ENCODE measurements around the gene ODAD2. TPM values are rescaled to one million over a fixed set of nuclear protein-coding genes. Genes with fewer than 3 reads are reported as not detected.

ODAD2 gene
- total RNA-seq, 2 experiments from 2014 or later = not detected

DNA sequence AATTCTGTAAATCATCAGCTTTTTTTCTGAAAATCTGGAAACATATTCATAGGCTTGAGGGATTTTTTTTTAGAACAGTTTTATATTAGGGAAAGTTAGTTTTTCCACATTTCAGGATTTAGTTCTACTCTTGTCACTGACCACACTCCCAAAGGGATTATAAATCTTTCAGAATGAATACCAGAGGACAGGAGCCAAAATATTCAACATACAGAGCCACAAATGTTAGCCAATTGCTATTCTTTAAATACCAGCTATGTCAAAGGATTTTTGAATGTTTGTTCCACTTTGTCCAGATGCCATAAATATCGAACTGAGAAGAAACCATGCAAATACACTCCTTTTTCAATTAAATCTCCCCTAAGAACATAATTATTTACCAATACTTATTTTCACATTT is 50.7 kb downstream of the ODAD2 start:
- POLR2A ChIA-PET = no interaction called here
- intact Hi-C loops (cut with DNase I, micrococcal nuclease) = no loop called here
- DNase-seq (no peak), ATAC-seq (ENCODE audit: poor library complexity) (no peak)
- no peaks in the 10 kb centered on the region for H3K9me3 Mint-ChIP-seq
- peaks cover 13% of the 10 kb centered on the region for H3K27me3 Mint-ChIP-seq
- Histone ChIP-seq H3K27me3 (ENCODE audit: control insufficient read depth in 1 of 2, insufficient read depth in 2 of 2, low read length in 2 of 2) (no peaks in the 10 kb centered on the region), H3K27ac (ENCODE audit: low read depth in 1 of 2, low read length in 2 of 2) (no peak overlapping the region), H3K4me3 (ENCODE audit: low read length) (no peak overlapping the region), H3K36me3 (ENCODE audit: insufficient read depth, low read length) (no peaks in the 10 kb centered on the region), H3K9me3 (ENCODE audit: control insufficient read depth in 1 of 2, insufficient read depth in 1 of 2, low read length in 2 of 2) (no peaks in the 10 kb centered on the region), H3K4me1 (ENCODE audit: insufficient read depth, low read length) (no peaks in the 10 kb centered on the region)
- CTCF ChIA-PET = no interaction called here
- no peaks in the 10 kb centered on the region for H3K36me3 Mint-ChIP-seq (ENCODE audit: low read depth)
- no peak overlapping the region for H3K27ac Mint-ChIP-seq
- TF ChIP-seq, protein P1, sequence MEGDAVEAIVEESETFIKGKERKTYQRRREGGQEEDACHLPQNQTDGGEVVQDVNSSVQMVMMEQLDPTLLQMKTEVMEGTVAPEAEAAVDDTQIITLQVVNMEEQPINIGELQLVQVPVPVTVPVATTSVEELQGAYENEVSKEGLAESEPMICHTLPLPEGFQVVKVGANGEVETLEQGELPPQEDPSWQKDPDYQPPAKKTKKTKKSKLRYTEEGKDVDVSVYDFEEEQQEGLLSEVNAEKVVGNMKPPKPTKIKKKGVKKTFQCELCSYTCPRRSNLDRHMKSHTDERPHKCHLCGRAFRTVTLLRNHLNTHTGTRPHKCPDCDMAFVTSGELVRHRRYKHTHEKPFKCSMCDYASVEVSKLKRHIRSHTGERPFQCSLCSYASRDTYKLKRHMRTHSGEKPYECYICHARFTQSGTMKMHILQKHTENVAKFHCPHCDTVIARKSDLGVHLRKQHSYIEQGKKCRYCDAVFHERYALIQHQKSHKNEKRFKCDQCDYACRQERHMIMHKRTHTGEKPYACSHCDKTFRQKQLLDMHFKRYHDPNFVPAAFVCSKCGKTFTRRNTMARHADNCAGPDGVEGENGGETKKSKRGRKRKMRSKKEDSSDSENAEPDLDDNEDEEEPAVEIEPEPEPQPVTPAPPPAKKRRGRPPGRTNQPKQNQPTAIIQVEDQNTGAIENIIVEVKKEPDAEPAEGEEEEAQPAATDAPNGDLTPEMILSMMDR (IDR thresholded peaks at IDR 0.05) = no peak
- H3K4me3 Mint-ChIP-seq = no peak overlapping the region
- H3K4me1 Mint-ChIP-seq (ENCODE audit: low read depth) = no peaks in the 10 kb centered on the region

DNA sequence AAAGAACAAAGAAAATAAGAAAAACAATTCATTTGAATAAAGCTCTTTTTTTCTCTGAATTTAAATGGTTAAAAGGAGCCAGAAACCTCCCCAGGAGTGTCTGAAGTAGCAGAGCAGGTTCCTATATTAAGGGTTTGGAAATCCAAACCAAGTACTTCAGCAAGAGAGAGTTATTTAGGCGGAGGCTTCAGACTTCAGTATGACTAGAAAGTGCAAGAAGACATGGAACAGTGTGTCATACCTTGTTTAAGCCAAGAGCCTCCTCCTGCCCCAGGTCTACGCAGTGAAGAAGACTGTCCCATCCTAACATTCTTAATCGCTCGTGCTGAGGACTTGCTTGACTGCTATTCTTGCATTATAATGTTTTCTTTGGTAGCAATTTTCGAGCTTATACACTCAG is 51.3 kb downstream of the ODAD2 start:
- H3K9me3 Mint-ChIP-seq = no peaks in the 10 kb centered on the region
- H3K27me3 Mint-ChIP-seq = peaks cover 13% of the 10 kb centered on the region
- H3K4me3 Mint-ChIP-seq = no peak overlapping the region
- H3K36me3 ChIP-seq (ENCODE audit: insufficient read depth, low read length) = no peaks in the 10 kb centered on the region
- H3K4me3 ChIP-seq (ENCODE audit: low read length) = no peak overlapping the region
- H3K27ac ChIP-seq (ENCODE audit: low read depth in 1 of 2, low read length in 2 of 2) = no peak overlapping the region
- no peaks in the 10 kb centered on the region for H3K27me3 ChIP-seq (ENCODE audit: control insufficient read depth in 1 of 2, insufficient read depth in 2 of 2, low read length in 2 of 2)
- H3K36me3 Mint-ChIP-seq (ENCODE audit: low read depth) = no peaks in the 10 kb centered on the region
- ATAC-seq (ENCODE audit: poor library complexity) (no peak), DNase-seq (no peak)
- H3K4me1 ChIP-seq (ENCODE audit: insufficient read depth, low read length) = no peaks in the 10 kb centered on the region
- H3K27ac Mint-ChIP-seq = no peak overlapping the region
- TF ChIP-seq, protein P1 (IDR thresholded peaks at IDR 0.05) = no peak
- H3K9me3 ChIP-seq (ENCODE audit: control insufficient read depth in 1 of 2, insufficient read depth in 1 of 2, low read length in 2 of 2) = no peaks in the 10 kb centered on the region
- CTCF ChIA-PET = no interaction called here
- H3K4me1 Mint-ChIP-seq (ENCODE audit: low read depth) = no peaks in the 10 kb centered on the region
- intact Hi-C loops (cut with DNase I, micrococcal nuclease) = no loop called here
- POLR2A ChIA-PET = no interaction called here

DNA sequence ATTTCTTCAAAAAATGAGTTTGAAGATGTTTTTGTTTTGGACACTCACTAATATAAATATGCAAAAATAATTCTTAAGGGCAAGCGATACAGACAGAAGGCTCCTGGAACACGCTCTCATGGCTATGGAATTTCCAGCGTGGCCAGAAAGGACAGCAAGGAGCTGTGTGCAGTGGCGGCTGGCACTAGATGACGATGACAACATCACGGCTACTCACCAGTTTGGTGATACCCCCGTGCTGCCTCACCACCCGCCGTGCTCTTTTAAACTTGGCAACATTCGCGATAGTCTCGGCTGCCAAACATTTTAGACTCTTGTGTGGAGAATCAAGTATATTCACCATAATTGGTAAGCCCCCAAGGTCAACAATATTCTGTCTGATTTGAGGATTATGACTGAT is 54.9 kb downstream of the ODAD2 start:
- no peak overlapping the region for H3K27ac Mint-ChIP-seq
- Histone ChIP-seq H3K36me3 (ENCODE audit: insufficient read depth, low read length) (no peaks in the 10 kb centered on the region), H3K9me3 (ENCODE audit: control insufficient read depth in 1 of 2, insufficient read depth in 1 of 2, low read length in 2 of 2) (no peaks in the 10 kb centered on the region), H3K27me3 (ENCODE audit: control insufficient read depth in 1 of 2, insufficient read depth in 2 of 2, low read length in 2 of 2) (no peaks in the 10 kb centered on the region), H3K4me1 (ENCODE audit: insufficient read depth, low read length) (no peaks in the 10 kb centered on the region), H3K27ac (ENCODE audit: low read depth in 1 of 2, low read length in 2 of 2) (no peak overlapping the region), H3K4me3 (ENCODE audit: low read length) (no peak overlapping the region)
- no peak overlapping the region for H3K4me3 Mint-ChIP-seq
- ChIA-PET POLR2A (no interaction called here), CTCF (no interaction called here)
- H3K36me3 Mint-ChIP-seq (ENCODE audit: low read depth) = no peaks in the 10 kb centered on the region
- TF ChIP-seq, protein P1 (IDR thresholded peaks at IDR 0.05) = no peak
- intact Hi-C loops (cut with DNase I, micrococcal nuclease) = no loop called here
- H3K9me3 Mint-ChIP-seq = no peaks in the 10 kb centered on the region
- peaks cover 20% of the 10 kb centered on the region for H3K27me3 Mint-ChIP-seq
- no peaks in the 10 kb centered on the region for H3K4me1 Mint-ChIP-seq (ENCODE audit: low read depth)
- DNase-seq = no peak
- ATAC-seq (ENCODE audit: poor library complexity) = no peak

Data from CD4-positive, alpha-beta T cell (primary cell).